Measurements from ENCODE around the gene SERPINC1.
"Not testable (repeated sequence)": the region's sequence is repeated elsewhere in the genome, so short reads cannot be mapped to it uniquely, and the experiment has no call there.

Gene SERPINC1

GRCh38 chr1:173917149-173917548 is at the start of gene SERPINC1:
Gene SERPINC1, minus strand, starts transcription at chr1:173917327. Its CDS starts 68 bp downstream, at chr1:173917259.
- no peak for DNase-seq (ENCODE audit: low spot score)

- not testable (repeated sequence) for DNase-seq (ENCODE audit: low spot score)
Measured at GRCh38 chr1:173965896-173966295, 48.8 kb upstream of the SERPINC1 start.

- DNase-seq (ENCODE audit: low spot score), result no peak
Measured at GRCh38 chr1:173963477-173963876, 46.4 kb upstream of the SERPINC1 start.

- no peak for DNase-seq (ENCODE audit: low spot score)
Measured at GRCh38 chr1:173960625-173961024, 43.5 kb upstream of the SERPINC1 start.

- DNase-seq (ENCODE audit: low spot score), result no peak
Measured at GRCh38 chr1:173954179-173954578, 37.1 kb upstream of the SERPINC1 start.

GRCh38 chr1:173948594-173948993 is 31.5 kb upstream of the SERPINC1 start:
- no peak for DNase-seq (ENCODE audit: low spot score)

- DNase-seq (ENCODE audit: low spot score), result no peak
Measured at GRCh38 chr1:173946380-173946921, 29.3 kb upstream of the SERPINC1 start.

- DNase-seq (ENCODE audit: low spot score), result no peak
Measured at GRCh38 chr1:173937062-173937461, 19.9 kb upstream of the SERPINC1 start.

- DNase-seq (ENCODE audit: low spot score), result no peak
Measured at GRCh38 chr1:173934440-173934839, 17.3 kb upstream of the SERPINC1 start.

- DNase-seq (ENCODE audit: low spot score), result not testable (repeated sequence)
Measured at GRCh38 chr1:173930541-173930940, 13.4 kb upstream of the SERPINC1 start.

GRCh38 chr1:173925306-173926242 is 8.4 kb upstream of the SERPINC1 start:
- DNase-seq (ENCODE audit: low spot score), result no peak

- DNase-seq (ENCODE audit: low spot score), result no peak
Measured at GRCh38 chr1:173920861-173921260, 3.7 kb upstream of the SERPINC1 start.

- no peak for DNase-seq (ENCODE audit: low spot score)
Measured at GRCh38 chr1:173917635-173918493, 737 bp upstream of the SERPINC1 start.

- no peak for DNase-seq (ENCODE audit: low spot score)
Measured at GRCh38 chr1:173916667-173917066, 460 bp downstream of the SERPINC1 start.

GRCh38 chr1:173915596-173915995 is 1.5 kb downstream of the SERPINC1 start:
- no peak for DNase-seq (ENCODE audit: low spot score)

GRCh38 chr1:173914366-173914871 is 2.7 kb downstream of the SERPINC1 start:
- peak; percentile 29 for DNase-seq (ENCODE audit: low spot score)

GRCh38 chr1:173913111-173913510 is 4.0 kb downstream of the SERPINC1 start:
- no peak for DNase-seq (ENCODE audit: low spot score)

- no peak for DNase-seq (ENCODE audit: low spot score)
Measured at GRCh38 chr1:173903827-173904531, 13.1 kb downstream of the SERPINC1 start.

GRCh38 chr1:173900992-173901391 is 16.1 kb downstream of the SERPINC1 start:
- no peak for DNase-seq (ENCODE audit: low spot score)

- DNase-seq (ENCODE audit: low spot score), result no peak
Measured at GRCh38 chr1:173900427-173900826, 16.7 kb downstream of the SERPINC1 start.

- DNase-seq (ENCODE audit: low spot score), result no peak
Measured at GRCh38 chr1:173894189-173894588, 22.9 kb downstream of the SERPINC1 start.

GRCh38 chr1:173893611-173894010 is 23.5 kb downstream of the SERPINC1 start:
- no peak for DNase-seq (ENCODE audit: low spot score)
